Measurements from ENCODE around the gene CYP2A6. TPM values are rescaled to one million over a fixed set of nuclear protein-coding genes. Genes with fewer than 3 reads are reported as not detected.
A peak's percentile ranks its signal among the peaks of the same experiment; 100 is the strongest.

The CYP2A6 gene
- total and polyA plus RNA-seq, 8 donors, result 0.13 to 1.2 (median 0.54) TPM; not detected in 1

DNA sequence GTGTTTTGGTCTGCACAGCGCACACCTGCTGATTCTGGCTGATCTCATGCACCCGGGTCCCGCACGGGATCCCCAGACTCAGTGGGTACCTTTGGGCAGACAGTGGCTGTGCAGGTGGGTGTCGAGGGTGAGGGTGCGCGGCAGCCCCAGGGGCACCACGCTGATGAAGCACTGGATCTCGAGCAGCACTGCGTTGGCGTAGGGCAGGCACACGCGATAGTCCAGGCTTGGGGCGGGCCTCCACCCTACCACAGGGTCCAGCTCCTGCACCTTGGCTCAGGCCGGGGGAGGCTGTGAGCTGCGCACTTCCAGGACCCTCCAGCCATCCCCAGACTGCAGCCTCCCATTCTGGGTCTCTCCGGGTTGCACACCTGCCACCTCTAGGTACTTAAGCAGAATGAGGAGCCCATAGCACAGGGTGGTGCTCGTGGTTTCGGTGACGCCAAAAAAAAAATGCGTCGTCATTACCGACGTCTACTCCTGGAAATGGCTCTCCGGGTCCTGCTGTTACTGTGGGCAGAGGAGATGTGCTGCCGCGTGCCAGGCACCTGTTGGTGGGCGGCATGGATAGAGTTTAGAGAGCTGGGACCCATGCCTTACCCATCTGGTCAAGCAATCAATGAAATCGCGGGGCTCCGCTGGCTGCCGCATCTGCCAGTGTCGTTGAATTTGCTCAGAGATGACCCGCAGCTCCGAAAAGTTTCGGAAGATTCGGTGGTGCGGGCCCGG lies 40.7 kb downstream of the CYP2A6 start:
- Histone ChIP-seq H3K9me3 (no peaks in the 10 kb centered on the region), H3K27ac (peak overlapping the region; percentile 73 to 78), H3K27me3 (no peaks in the 10 kb centered on the region), H3K36me3 (peaks cover 0 to 47% of the 10 kb centered on the region in 2 donors), H3K4me3 (peak overlapping the region in 1 of 2 donors; percentile 39), H3K4me1 (peaks cover 29 to 80% of the 10 kb centered on the region in 2 donors)
- DNase-seq, result peak in 1 of 4 donors; percentile 78
- no peak for ATAC-seq
- no peak for TF ChIP-seq CTCF (IDR thresholded peaks at IDR 0.05)
- intact Hi-C loops (cut with DNase I), result no loop called here

DNA sequence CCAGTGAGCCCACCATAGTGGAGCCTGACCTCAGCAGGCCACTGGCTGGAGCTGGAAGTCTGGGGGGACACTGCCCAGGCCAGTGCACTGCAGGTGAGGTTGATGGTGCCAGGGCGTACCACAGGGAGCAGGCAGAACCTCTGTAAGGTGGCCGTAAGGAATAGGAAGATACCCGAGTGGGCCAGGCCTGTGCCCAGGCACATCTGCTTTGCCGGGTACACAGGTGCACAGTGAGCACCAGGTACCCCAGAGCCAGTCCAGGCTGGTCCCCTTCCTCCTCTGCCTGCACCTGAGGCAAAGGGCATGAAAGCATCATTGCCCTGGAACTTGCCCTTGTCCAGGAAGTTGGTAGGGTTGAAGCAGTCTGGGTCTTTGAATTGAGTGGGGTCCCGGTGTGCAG lies 41.8 kb downstream of the CYP2A6 start:
- no peak for TF ChIP-seq CTCF (IDR thresholded peaks at IDR 0.05)
- no peak for DNase-seq
- H3K27me3 ChIP-seq, result no peaks in the 10 kb centered on the region
- H3K36me3 ChIP-seq, result peaks cover 0 to 56% of the 10 kb centered on the region in 2 donors
- ATAC-seq, result no peak
- intact Hi-C loops (cut with DNase I), result no loop called here
- no peak overlapping the region for H3K27ac ChIP-seq
- no peaks in the 10 kb centered on the region for H3K9me3 ChIP-seq
- peaks cover 39 to 91% of the 10 kb centered on the region in 2 donors for H3K4me1 ChIP-seq
- H3K4me3 ChIP-seq, result no peak overlapping the region

- DNase-seq (no peak), ATAC-seq (no peak)
- Histone ChIP-seq H3K9me3 (no peaks in the 10 kb centered on the region), H3K27me3 (no peaks in the 10 kb centered on the region), H3K4me1 (peaks cover 44 to 93% of the 10 kb centered on the region in 2 donors), H3K4me3 (no peak overlapping the region), H3K36me3 (peaks cover 0 to 61% of the 10 kb centered on the region in 2 donors), H3K27ac (peak overlapping the region in 1 of 2 donors; percentile 91)
- no peak for TF ChIP-seq CTCF (IDR thresholded peaks at IDR 0.05)
- intact Hi-C loops (cut with DNase I), result no loop called here
Measured at GRCh38 chr19:40808021-40808325, 42.3 kb downstream of the CYP2A6 start.

DNA sequence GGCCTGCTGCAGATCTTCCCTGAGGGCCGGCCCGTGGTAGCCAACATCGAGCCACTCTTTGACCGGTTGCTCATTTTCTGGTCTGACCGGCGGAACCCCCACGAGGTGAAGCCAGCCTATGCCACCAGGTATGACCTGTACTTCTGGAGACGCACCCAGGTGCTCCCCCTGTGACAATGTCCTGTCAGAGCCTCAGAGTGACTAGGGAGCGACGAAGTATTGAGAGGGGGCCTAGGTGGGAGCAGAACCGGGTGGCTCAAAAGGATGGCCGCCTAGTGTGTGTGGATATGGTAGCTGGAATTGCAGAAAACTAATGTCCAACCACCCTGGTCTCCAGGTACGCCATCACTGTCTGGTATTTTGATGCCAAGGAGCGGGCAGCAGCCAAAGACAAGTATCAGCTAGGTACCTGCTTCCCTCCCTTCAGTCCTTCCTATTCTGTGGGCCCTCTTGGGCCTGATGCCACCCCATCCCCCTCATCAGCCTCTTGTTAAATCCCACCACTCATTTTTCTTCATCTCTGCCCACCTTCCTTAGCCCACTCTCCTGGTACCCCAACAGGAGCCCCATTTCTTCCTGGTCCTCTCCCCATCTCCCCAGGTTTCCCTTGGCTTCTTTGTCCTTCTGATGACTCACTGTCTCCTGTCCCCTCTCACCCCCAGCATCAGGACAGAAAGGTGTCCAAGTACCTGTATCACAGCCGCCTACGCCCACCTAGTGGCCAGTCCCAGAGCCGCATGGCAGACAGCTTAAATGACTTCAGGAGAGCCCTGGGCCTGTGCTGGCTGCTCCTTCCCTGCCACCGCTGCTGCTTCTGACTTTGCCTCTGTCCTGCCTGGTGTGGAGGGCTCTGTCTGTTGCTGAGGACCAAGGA lies 42.9 kb downstream of the CYP2A6 start:
- no peaks in the 10 kb centered on the region for H3K27me3 ChIP-seq
- peak in 1 of 2 donors; percentile 13 for TF ChIP-seq CTCF (IDR thresholded peaks at IDR 0.05)
- H3K36me3 ChIP-seq, result peaks cover 0 to 67% of the 10 kb centered on the region in 2 donors
- peak overlapping the region in 1 of 2 donors; percentile 1 for H3K4me3 ChIP-seq
- ATAC-seq (no peak), DNase-seq (peak in 1 of 4 donors; percentile 71)
- H3K4me1 ChIP-seq, result peaks cover 50 to 93% of the 10 kb centered on the region in 2 donors
- intact Hi-C loops (cut with DNase I), result no loop called here
- no peaks in the 10 kb centered on the region for H3K9me3 ChIP-seq
- peak overlapping the region; percentile 56 to 91 for H3K27ac ChIP-seq

Data from left lung (tissue), 10 donors.